Endothelial cell of umbilical vein (primary cell): ENCODE measurements around the gene KASH5. TPM values are rescaled to one million over a fixed set of nuclear protein-coding genes. Genes with fewer than 3 reads are reported as not detected.

Experiments
- BruUV-seq: library from RNA; stranded (reverse); fragments of 400-500 nt; replicated peaks from 2 replicates; lab custom pipeline; 2021; lab: Mats Ljungman, UMichigan
- CTCF ChIA-PET: fragments of 300-600, 350-600 bp; sonication (Branson Sonifier 250); formaldehyde crosslinking; loops from one replicate; lab custom pipeline; 2021; ENCODE audit warnings: antibody characterized with exemption, inconsistent platforms; lab: Charles Lee
- POLR2A ChIA-PET: fragments of 300-600, 350-600 bp; sonication (Branson Sonifier 250); formaldehyde crosslinking; loops from one replicate; lab custom pipeline; 2021; ENCODE audit warnings: antibody characterized with exemption, inconsistent platforms; lab: Charles Lee
- DNase-seq: peaks from one replicate; pipeline ENCODE4 v3.0.0-alpha.2; 2011; ENCODE audit warnings: low read depth, low spot score
- FAIRE-seq: peaks from 2 replicates; lab custom pipeline; 2011; peaks lifted over from hg19 to GRCh38; lab: Jason Lieb, UNC
- H2AFZ ChIP-seq: 2 replicates; pipeline ENCODE4 v1.6.0; 2012; ENCODE audit warnings: low read depth, low read length, control low read depth, inconsistent platforms
- H3K27ac ChIP-seq: 2 replicates; pipeline ENCODE4 v1.5.1; 2011; ENCODE audit warnings: low read depth, mild to moderate bottlenecking, control low read depth, low read length, moderate library complexity; ENCODE audit not compliant: insufficient read depth
- H3K27me3 ChIP-seq, 2 experiments: 2 replicates each; pipeline versions ENCODE4 v1.6.0 to v1.6.1; 2011; ENCODE audit warnings: low read length in 2 of 2, mixed read lengths in 1 of 2; ENCODE audit not compliant: control insufficient read depth in 2 of 2, insufficient read depth in 2 of 2
- H3K36me3 ChIP-seq, 2 experiments: 2 replicates in 1 of 2; 3 replicates in 1 of 2; pipeline ENCODE4 v1.5.1; 2011; ENCODE audit warnings: low read length in 2 of 2, mild to moderate bottlenecking in 1 of 2, moderate library complexity in 1 of 2; ENCODE audit not compliant: control insufficient read depth in 2 of 2, insufficient read depth in 2 of 2; ENCODE audit errors: extremely low read depth in 1 of 2
- H3K4me1 ChIP-seq: 3 replicates; pipeline ENCODE4 v1.5.1; 2011; ENCODE audit warnings: mild to moderate bottlenecking, low read length; ENCODE audit not compliant: control insufficient read depth, insufficient read depth; ENCODE audit errors: extremely low read depth
- H3K4me2 ChIP-seq: 2 replicates; pipeline ENCODE4 v1.6.1; 2011; ENCODE audit warnings: low read length, control low read depth, mixed read lengths; ENCODE audit not compliant: insufficient read depth
- H3K4me3 ChIP-seq, 3 experiments: fragments of 200-600 bp in 1 of 3; sonication (generic), shearing (Covaris generic) in 1 of 3; replicated peaks in 1 of 3; 2 replicates each; pipeline ENCODE4 v1.5.1; 2011 to 2016; ENCODE audit warnings: control low read depth in 3 of 3, low read length in 3 of 3, mild to moderate bottlenecking in 2 of 3, inconsistent platforms in 1 of 3, low read depth in 1 of 3, moderate library complexity in 1 of 3; ENCODE audit not compliant: insufficient read depth in 1 of 3
- H3K79me2 ChIP-seq: 2 replicates; pipeline ENCODE4 v1.6.0; 2012; ENCODE audit warnings: low read length, inconsistent platforms; ENCODE audit not compliant: control insufficient read depth, insufficient read depth
- H3K9ac ChIP-seq: replicated peaks from 2 replicates; pipeline ENCODE3; 2011; ENCODE audit warnings: low read length, control low read depth; ENCODE audit not compliant: insufficient read depth; ENCODE audit errors: extremely low read depth
- H3K9me1 ChIP-seq: replicated peaks from 3 replicates; pipeline ENCODE4 v1.6.0; 2011; ENCODE audit warnings: mild to moderate bottlenecking, low read length; ENCODE audit not compliant: control insufficient read depth, insufficient read depth; ENCODE audit errors: extremely low read depth
- H3K9me3 ChIP-seq: replicated peaks from 2 replicates; pipeline ENCODE4 v1.5.1; 2012; ENCODE audit warnings: low read length, inconsistent platforms; ENCODE audit not compliant: control insufficient read depth, insufficient read depth
- H4K20me1 ChIP-seq: replicated peaks from 2 replicates; pipeline ENCODE3; 2011; ENCODE audit warnings: mild to moderate bottlenecking, low read length; ENCODE audit not compliant: control insufficient read depth, insufficient read depth; ENCODE audit errors: extremely low read depth
- EZH2 ChIP-seq: IDR thresholded peaks from 2 replicates; pipeline ENCODE4 v1.6.1; 2012; ENCODE audit warnings: borderline replicate concordance, low read depth, mild to moderate bottlenecking, moderate library complexity, low read length, inconsistent platforms; ENCODE audit not compliant: severe bottlenecking
- FOS ChIP-seq: IDR thresholded peaks from 2 replicates; pipeline ENCODE4 v1.6.1; 2011; ENCODE audit warnings: mild to moderate bottlenecking, low read length, moderate library complexity, borderline replicate concordance; ENCODE audit not compliant: insufficient read depth
- GATA2 ChIP-seq: IDR thresholded peaks from 2 replicates; pipeline ENCODE4 v1.7.0; 2011; ENCODE audit warnings: low read depth, mild to moderate bottlenecking, moderate library complexity, mixed read lengths, low read length; ENCODE audit not compliant: insufficient read length, insufficient read depth
- JUN ChIP-seq: IDR thresholded peaks from 2 replicates; pipeline ENCODE4 v1.6.1; 2011; ENCODE audit warnings: borderline replicate concordance, low read depth; ENCODE audit not compliant: insufficient read length, insufficient read depth
- MAX ChIP-seq: IDR thresholded peaks from 2 replicates; pipeline ENCODE4 v1.6.1; 2011; ENCODE audit not compliant: insufficient read depth, insufficient read length
- MYC ChIP-seq: IDR thresholded peaks from one replicate; pipeline ENCODE4 v1.6.1; 2011; ENCODE audit warnings: mild to moderate bottlenecking, low read depth, low read length
- POLR2A ChIP-seq: IDR thresholded peaks from 2 replicates; pipeline ENCODE4 v1.6.1; 2012; ENCODE audit warnings: low read depth, mild to moderate bottlenecking, control low read depth, low read length
- POLR2AphosphoS5 ChIP-seq: IDR thresholded peaks from 2 replicates; pipeline ENCODE4 v1.6.1; 2012; ENCODE audit warnings: low read depth, mild to moderate bottlenecking, control low read depth, low read length, moderate library complexity; ENCODE audit not compliant: insufficient read depth
- dilution Hi-C: fragments of 300-500 bp; cut with MboI; formaldehyde crosslinking; loops from one replicate; pipeline ENCODE4 v1.15.0; 2019; ENCODE audit warnings: low sequenced_read_pairs; ENCODE audit not compliant: extremely low pct_ligation_motif_present
- intact Hi-C: fragments of 100-400 bp; cut with micrococcal nuclease; formaldehyde crosslinking; loops from one replicate; pipeline ENCODE4 v1.10.0; 2022
- polyA plus RNA-seq, 4 experiments: library from polyadenylated mRNA; depleted of rRNA in 3 of 4; stranded (reverse) in 3 of 4; unstranded in 1 of 4; fragments of >200 nt; gene quantifications; 2 replicates each; pipeline versions ENCODE4 v1.2.1 to v1.2.3, GENCODE V29; 2011 to 2012; ENCODE audit warnings: missing spikeins in 1 of 4
- total RNA-seq: library from RNA; stranded (reverse); gene quantifications from 2 replicates; pipeline ENCODE4 v1.2.3, GENCODE V29; 2021

Gene KASH5
- total and polyA plus RNA-seq, 2 donors (not counting 3 experiments of a cell fraction or from before 2014, with no cell fraction given), result 0.03 TPM; not detected in 1

DNA sequence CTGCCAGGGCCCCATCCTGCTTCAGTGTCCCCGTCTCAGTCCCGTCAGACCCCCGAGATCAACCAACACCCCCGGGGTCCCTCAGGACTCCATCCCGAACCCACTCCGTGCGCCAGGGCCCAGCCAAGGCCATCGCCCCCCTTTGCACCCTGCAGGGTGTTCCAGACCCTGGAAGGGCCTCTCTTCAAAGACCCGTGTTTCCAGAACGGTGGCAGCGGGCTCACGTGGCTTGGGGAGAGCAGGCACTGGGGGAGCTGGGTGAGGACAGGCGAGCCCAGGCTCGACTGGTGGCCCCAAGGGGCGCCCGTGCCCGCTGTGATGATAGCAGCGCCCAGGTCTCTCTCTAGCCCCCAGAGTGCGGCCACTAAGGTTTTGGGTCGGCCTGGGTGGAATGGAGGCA is 1.4 kb downstream of the KASH5 start:
- FAIRE-seq (no peak), DNase-seq (no peak)
- intact Hi-C loops (no loop called here), dilution Hi-C loops (no loop called here)
- Histone ChIP-seq H3K4me2 (no peak overlapping the region), H3K9ac (no peak overlapping the region), H3K79me2 (no peaks in the 10 kb centered on the region), H3K9me1 (no peaks in the 10 kb centered on the region), H3K4me1 (no peaks in the 10 kb centered on the region), H3K27me3 (peaks cover 0 to 2% of the 10 kb centered on the region in 2 experiments), H4K20me1 (no peaks in the 10 kb centered on the region), H3K36me3 (no peaks in the 10 kb centered on the region), H3K9me3 (no peaks in the 10 kb centered on the region), H2AFZ (no peak overlapping the region), H3K4me3 (no peak overlapping the region), H3K27ac (no peak overlapping the region)
- TF ChIP-seq GATA2 (no peak), POLR2A (no peak), MAX (no peak), MYC (no peak), POLR2AphosphoS5 (no peak), FOS (no peak), EZH2 (no peak), JUN (no peak)
- no TSS peak for BruUV-seq
- ChIA-PET CTCF (no interaction called here), POLR2A (interaction anchor here (0.7 kb wide), 1 partner anchor 152 kb away, joined by 7 read pairs; no protein-coding TSS in a partner anchor)
